GM12875 (cell line): Measurements from ENCODE around the gene SMIM21.

Experiments used
- H3K4me3 ChIP-seq: one replicate; pipeline ENCODE4 v1.5.1; 2011; ENCODE audit warnings: low read depth, low read length, control low read depth
- CTCF ChIP-seq: IDR thresholded peaks from 2 replicates; pipeline ENCODE4 v1.5.1; 2011; ENCODE audit warnings: low read depth, mild to moderate bottlenecking, control low read depth, inconsistent platforms, low read length, moderate library complexity, borderline replicate concordance; ENCODE audit not compliant: insufficient read depth

The SMIM21 gene

GRCh38 chr18:75454022-75454795 is 26.7 kb upstream of the SMIM21 start:
- TF ChIP-seq CTCF: no peak
- H3K4me3 ChIP-seq: no peak overlapping the region

- TF ChIP-seq CTCF: no peak
Observed at GRCh38 chr18:75450906-75451305, 23.4 kb upstream of the SMIM21 start.

GRCh38 chr18:75441896-75442295 is 14.4 kb upstream of the SMIM21 start:
- TF ChIP-seq CTCF: no peak
- no peak overlapping the region for H3K4me3 ChIP-seq

More at GRCh38 chr18:75450906-75451305, 23.4 kb upstream of the SMIM21 start:
- H3K4me3 ChIP-seq: no peak overlapping the region

GRCh38 chr18:75439348-75439747 is 11.8 kb upstream of the SMIM21 start:
- TF ChIP-seq CTCF: no peak
- H3K4me3 ChIP-seq: no peak overlapping the region

- no peak overlapping the region for H3K4me3 ChIP-seq
- TF ChIP-seq CTCF: no peak
Observed at GRCh38 chr18:75438891-75439290, 11.4 kb upstream of the SMIM21 start.

GRCh38 chr18:75437979-75438378 is 10.5 kb upstream of the SMIM21 start:
- TF ChIP-seq CTCF: no peak
- H3K4me3 ChIP-seq: no peak overlapping the region

- no peak overlapping the region for H3K4me3 ChIP-seq
- TF ChIP-seq CTCF: no peak
Observed at GRCh38 chr18:75433098-75433497, 5.6 kb upstream of the SMIM21 start.
